Kasumi-1 (cell line): ENCODE measurements around the gene SLC35C1.
"Not testable (repeated sequence)": the region's sequence is repeated elsewhere in the genome, so short reads cannot be mapped to it uniquely, and the experiment has no call there.

Source experiments
- DNase-seq, 2 experiments: peaks; one replicate each; lab custom pipeline; 2025; lab: John Stamatoyannopoulos, UW

Gene SLC35C1

GRCh38 chr11:45811109-45811435, 6.1 kb downstream of the SLC35C1 start:
- no peak for DNase-seq

GRCh38 chr11:45811571-45812290, 6.8 kb downstream of the SLC35C1 start:
- no peak for DNase-seq

- no peak for DNase-seq
Measured at GRCh38 chr11:45812581-45813548, 7.9 kb downstream of the SLC35C1 start.

- DNase-seq: peak; percentile 26 to 44
Measured at GRCh38 chr11:45815747-45816146, 10.8 kb downstream of the SLC35C1 start.

DNA sequence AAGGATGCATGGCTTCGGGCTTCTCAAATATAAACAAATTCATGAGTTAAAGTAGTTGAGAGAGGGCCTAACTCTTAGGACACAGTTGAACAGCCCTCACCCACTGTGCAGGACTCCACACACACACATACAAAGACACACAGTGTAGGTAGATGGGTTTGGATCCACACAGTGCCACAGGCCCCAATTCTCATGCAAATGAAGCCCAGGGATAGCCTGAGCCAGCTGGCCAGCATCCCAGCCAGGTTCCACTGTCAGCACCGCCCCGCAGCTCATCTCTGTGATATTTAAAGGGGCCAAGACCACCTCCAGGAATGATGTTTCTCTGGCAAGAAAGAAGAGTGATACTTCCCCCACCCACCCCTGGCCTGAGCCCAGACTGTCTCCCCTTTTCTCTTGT, 11.7 kb downstream of the SLC35C1 start:
- DNase-seq: no peak

- DNase-seq: no peak
Measured at GRCh38 chr11:45817191-45817590, 12.2 kb downstream of the SLC35C1 start.

DNA sequence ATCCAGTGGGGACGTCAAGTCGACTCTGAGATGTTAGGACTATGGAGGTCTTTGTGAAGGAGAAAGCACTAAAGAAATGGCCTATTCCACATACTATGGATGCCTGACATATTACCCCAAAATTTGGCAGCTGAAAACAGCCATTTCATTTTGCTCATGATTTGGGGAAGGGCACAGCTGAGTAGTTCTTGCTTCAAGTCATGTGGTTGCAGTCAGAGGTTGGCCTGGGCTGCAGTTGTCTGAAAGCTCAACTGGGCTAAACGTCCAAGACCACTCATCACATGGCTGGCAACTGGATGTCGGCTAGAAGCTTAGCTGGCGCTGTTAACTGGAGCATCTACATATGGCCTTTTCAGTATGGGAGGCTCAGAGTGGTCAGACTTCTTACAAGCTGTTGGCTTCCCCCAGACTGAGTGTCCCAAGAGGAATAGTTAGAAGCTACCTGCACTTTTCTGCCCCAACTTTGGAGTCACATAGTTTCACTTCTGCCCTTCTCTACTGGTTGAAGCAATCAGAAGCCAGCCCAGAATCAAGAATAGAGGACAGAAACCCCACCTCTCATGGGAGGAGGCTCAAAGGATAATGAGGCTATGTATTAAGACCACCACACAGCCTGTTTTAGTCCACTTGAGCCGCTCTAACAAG, 14.1 kb downstream of the SLC35C1 start:
- DNase-seq: no peak

DNA sequence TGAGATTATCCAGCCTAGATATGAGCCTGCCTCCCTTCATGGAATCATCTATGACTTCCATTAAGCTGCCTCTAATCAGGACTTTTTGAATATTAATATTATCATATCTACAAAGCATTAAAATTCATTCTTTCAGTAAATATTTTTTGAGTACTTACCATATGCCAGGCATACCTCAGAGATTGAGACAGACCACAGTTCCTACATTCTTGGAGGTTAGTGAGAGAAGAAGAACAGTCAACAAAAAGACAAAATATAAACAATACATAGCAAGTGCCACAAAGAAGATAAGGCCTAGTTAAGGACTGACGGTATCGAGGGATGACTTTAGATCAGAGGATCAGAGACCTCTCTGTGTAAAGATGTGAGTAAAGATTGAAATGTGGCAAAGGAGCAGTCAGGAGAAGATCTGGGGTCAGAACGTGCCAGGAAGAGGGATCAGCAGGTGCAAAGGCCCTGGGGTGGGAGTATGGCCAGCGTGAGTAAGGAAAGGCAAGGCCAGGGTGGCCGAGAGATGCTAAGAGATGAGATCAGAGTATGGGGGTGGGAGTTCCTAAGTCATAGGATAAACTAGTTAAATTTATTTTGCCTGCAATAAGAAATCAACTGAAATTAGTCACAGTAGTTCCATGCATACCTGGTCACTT, 15.4 kb downstream of the SLC35C1 start:
- DNase-seq: no peak

- not testable (repeated sequence) for DNase-seq
Measured at GRCh38 chr11:45826492-45826891, 21.5 kb downstream of the SLC35C1 start.

GRCh38 chr11:45827123-45827522, 22.2 kb downstream of the SLC35C1 start:
- no peak for DNase-seq

DNA sequence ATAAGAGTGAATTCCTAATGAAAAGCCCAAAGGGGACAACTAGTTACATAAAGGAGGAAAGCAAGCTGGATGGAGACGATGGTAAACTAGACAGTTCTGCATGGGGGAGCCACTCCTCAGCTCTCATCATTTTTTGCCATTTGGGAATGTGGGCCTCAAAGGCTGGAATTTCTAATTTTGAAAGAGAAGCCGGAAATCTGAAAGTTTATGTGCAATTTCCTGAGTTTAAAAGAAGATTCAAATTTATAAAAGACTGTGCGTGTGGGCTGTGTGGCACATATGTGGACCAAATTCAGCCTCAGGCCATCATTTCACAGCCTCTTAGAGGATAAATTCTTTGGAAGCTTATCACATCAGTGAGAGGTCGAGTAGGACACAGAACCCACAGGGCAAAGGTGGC, 24.0 kb downstream of the SLC35C1 start:
- no peak for DNase-seq

DNA sequence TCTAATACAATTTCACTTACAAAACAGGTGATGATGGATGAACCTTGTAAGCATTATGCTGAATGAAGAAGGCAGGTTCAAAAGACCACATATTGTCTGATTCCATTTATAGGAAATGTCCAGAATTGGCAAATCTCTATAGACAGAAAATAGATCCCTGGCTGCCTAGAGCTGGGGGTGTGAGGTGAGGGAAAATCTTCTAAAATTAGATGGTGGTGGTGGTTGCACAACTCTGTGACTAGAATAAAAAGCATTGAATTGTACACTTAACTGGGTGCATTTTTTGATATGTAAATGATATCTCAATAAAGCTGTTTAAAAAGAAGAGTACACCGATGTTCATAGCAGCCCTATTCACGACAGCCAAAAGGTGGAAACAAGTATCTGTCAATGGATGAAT, 25.6 kb downstream of the SLC35C1 start:
- no peak for DNase-seq

DNA sequence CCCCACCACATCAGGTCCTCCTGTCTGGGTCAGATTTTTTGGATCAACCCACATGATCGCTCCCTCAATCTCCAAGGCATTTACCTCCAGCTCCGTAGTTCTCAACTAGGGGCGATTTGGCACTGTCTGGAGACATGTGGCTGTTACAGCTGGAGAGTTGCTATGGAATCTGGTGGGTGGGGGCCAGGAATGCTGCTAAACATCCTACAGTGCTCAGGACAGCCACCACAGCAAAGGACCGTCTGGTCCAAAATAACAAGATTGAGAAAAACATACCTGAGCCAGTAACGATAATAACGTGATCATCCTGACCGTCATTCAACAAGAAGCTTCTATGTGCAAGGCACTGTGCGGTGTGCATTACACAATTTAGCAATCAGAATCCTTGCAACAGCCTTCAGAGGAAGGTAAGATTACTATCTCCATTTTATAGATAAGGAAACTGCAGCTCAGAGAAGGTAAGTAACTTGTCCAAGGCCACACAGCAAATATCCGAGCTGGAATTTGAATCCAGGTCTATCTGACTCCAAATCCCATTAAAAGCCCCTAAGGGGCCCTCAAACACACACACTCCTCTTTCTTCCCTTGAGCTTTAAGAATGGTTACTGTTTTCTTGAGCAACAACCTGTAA, 28.0 kb downstream of the SLC35C1 start:
- no peak for DNase-seq

DNA sequence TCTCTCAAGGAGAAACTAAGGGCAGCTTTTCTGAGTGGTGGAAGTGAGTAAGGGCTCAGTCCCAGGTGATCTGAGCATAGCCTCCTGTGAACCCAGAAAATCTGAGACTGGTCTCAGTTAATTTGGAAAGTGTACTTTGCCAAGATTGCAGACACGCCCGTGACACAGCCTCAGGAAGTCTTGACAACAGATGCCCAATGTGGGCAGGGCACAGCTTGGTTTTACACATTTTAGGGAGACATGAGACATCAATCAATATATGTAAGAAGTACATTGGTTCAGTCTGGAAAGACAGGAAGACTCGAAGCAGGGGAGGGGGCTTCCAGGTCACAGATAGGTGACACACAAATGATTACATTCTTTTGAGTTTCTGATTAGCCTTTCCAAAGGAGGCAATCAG, 28.8 kb downstream of the SLC35C1 start:
- no peak for DNase-seq

DNA sequence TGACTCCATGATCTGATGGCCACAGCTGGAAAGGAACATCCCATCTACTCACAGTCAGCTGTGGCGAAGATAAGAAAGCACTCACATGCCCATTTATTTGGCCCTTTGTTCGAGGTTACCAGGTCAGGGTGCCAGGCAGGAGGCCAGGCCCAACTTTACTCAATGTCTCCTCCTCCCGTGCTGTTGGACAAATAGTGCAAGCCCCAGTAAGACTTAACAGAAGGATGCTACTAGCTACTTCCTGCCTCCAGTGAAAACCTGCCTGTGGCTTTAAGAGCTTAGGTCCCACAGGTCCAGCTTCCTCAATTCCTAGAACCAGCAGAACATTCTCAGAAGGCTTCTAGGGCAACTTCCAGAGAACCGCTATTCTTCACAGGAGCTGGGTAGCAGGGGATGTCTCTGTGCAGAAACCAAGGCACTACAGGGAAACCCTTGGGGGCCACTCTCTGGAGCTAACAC, 29.4 kb downstream of the SLC35C1 start:
- DNase-seq: peak; percentile 27 to 32

GRCh38 chr11:45839204-45839603, 34.3 kb downstream of the SLC35C1 start:
- DNase-seq: no peak

GRCh38 chr11:45840251-45840650, 35.3 kb downstream of the SLC35C1 start:
- DNase-seq: not testable (repeated sequence)

DNA sequence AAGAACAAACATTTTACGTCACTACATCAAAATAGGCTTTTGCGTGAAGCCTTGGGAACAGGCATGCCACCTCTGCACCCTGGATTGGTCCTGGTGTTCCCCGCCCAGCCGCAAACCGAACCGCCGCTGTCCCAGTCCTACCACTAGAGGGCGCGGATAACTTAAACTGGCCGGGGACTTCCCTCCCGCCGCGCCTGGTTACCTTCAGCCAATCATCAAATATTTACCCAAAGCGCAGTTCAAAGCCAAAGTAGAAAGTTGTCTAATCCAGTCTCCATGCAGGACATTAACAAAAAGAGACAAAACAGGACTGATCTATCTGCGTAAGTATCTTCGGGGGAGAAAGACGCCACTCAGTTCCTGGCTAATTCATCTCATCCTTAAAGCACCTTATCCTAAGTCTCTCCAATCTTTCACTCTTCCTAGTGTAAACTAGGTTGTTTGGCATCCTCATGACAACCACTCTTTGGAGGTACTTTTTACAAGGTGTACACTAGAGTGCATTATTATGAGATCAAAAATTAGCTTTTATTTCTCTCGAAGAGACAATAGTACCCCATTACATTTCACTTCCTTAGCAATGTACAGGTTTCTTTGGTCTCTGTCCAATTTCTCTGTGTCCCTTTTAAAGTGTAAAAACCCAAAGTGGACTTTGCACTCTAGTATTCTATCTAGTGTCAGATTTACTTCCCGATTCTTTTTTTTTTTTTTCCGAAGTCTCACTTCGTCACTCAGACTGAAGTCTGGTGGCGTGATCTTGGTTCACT, 38.4 kb downstream of the SLC35C1 start:
- peak; percentile 79 to 88 for DNase-seq

- peak in 1 of 2 experiments; percentile 5 for DNase-seq
Measured at GRCh38 chr11:45844822-45845578, 40.1 kb downstream of the SLC35C1 start.

DNA sequence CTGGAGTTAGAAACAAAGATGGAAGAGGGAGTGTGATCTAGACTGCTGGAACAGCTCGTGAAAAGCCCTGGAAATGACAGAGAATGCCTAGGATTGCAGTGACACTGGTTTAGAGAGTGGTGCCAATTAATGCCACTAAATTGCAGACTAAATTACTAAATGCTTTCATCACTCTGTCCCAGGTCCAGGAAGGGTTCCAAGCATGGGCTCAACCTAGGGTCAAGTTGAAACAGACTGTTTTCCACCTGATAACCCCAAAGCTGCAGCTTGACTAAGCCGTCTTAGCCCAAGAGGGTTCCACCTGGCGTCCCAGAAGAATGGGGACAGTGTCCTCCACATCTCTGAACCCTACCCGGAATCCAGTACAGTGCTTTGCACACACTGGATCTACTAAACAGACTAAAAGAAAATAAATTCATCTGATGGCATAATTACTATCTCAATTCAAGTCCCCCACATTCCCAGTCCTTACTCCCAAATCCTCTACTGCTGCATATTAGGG, 41.3 kb downstream of the SLC35C1 start:
- no peak for DNase-seq
